Activated T-cell treated with anti-CD3 and anti-CD28 coated beads for 24 hours (primary cell): ENCODE results near the gene SSTR1.

Experiments
- DNase-seq: peaks from one replicate; pipeline ENCODE4 v3.0.0-alpha.2; 2020; ENCODE audit warnings: low read depth

SSTR1 gene

GRCh38 chr14:38202444-38203191 is 5.1 kb upstream of the SSTR1 start:
- DNase-seq: no peak

GRCh38 chr14:38203929-38204718 is 3.6 kb upstream of the SSTR1 start:
- no peak for DNase-seq

- no peak for DNase-seq
Observed at GRCh38 chr14:38204719-38205115, 3.0 kb upstream of the SSTR1 start.

- DNase-seq: no peak
Observed at GRCh38 chr14:38205119-38205813, 2.4 kb upstream of the SSTR1 start.

- DNase-seq: no peak
Observed at GRCh38 chr14:38205949-38206665, 1.6 kb upstream of the SSTR1 start.

- no peak for DNase-seq
Observed at GRCh38 chr14:38206689-38207376, 871 bp upstream of the SSTR1 start.

GRCh38 chr14:38207377-38207735 is 348 bp upstream of the SSTR1 start:
- DNase-seq: no peak

GRCh38 chr14:38208618-38209562 is 1.2 kb downstream of the SSTR1 start:
- no peak for DNase-seq

- no peak for DNase-seq
Observed at GRCh38 chr14:38209572-38210557, 2.2 kb downstream of the SSTR1 start.

GRCh38 chr14:38210587-38211216 is 3.0 kb downstream of the SSTR1 start:
- DNase-seq: no peak

- DNase-seq: no peak
Observed at GRCh38 chr14:38211255-38211735, 3.6 kb downstream of the SSTR1 start.

- DNase-seq: no peak
Observed at GRCh38 chr14:38212111-38212510, 4.4 kb downstream of the SSTR1 start.

GRCh38 chr14:38213001-38213400 is 5.3 kb downstream of the SSTR1 start:
- DNase-seq: no peak

GRCh38 chr14:38217553-38217952 is 9.8 kb downstream of the SSTR1 start:
- DNase-seq: no peak

GRCh38 chr14:38221077-38221476 is 13.4 kb downstream of the SSTR1 start:
- DNase-seq: no peak

GRCh38 chr14:38224338-38224737 is 16.6 kb downstream of the SSTR1 start:
- DNase-seq: no peak

- no peak for DNase-seq
Observed at GRCh38 chr14:38225946-38226345, 18.2 kb downstream of the SSTR1 start.

GRCh38 chr14:38226366-38226765 is 18.7 kb downstream of the SSTR1 start:
- DNase-seq: no peak

GRCh38 chr14:38233218-38233617 is 25.5 kb downstream of the SSTR1 start:
- DNase-seq: no peak
